ENCODE measurements around the gene HOTAIR.

GRCh38 chr12:53969588-53970259, 5.0 kb downstream of the HOTAIR start:
- TF ChIP-seq CTCF (IDR thresholded peaks at IDR 0.05): no peak
- TF ChIP-seq EP300 (IDR thresholded peaks at IDR 0.05): no peak

All from stomach (tissue), 4 donors.